PC-9 (cell line): Measurements from ENCODE around the gene FAM171A1.

ENCODE experiments used
- EZH2 ChIP-seq: fragments of 200-600 bp; sonication (generic); IDR thresholded peaks from 2 replicates; pipeline ENCODE4 v1.8.0; 2017; ENCODE audit warnings: antibody characterized with exemption, low read depth
- TF ChIP-seq, protein P1 (sequence below): fragments of 200-600 bp; sonication (generic); conservative IDR thresholded peaks from 2 replicates; pipeline ENCODE4 v1.6.1; 2017; ENCODE audit warnings: mixed run types, antibody characterized with exemption, mild to moderate bottlenecking, moderate library complexity

DNA sequence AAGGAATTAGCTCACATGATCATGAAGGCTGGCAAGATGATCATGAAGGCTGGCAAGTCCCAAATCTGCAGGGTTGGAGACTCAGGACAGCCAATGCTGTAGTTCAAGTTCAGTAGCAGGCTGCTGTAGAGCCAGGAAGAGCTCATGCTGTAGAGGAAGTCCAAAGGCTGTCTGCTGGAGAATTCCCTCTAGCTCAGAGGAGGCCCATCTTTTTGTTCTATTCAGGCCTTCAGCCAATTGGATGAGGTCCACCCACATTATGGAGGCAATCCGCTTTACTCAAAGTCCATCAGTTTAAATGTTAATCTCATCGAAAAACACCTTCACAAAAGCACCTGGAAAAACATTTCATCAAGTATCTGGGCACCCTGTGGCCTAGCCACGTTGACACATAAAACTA lies 24.8 kb upstream of the FAM171A1 start:
- TF ChIP-seq, protein P1, sequence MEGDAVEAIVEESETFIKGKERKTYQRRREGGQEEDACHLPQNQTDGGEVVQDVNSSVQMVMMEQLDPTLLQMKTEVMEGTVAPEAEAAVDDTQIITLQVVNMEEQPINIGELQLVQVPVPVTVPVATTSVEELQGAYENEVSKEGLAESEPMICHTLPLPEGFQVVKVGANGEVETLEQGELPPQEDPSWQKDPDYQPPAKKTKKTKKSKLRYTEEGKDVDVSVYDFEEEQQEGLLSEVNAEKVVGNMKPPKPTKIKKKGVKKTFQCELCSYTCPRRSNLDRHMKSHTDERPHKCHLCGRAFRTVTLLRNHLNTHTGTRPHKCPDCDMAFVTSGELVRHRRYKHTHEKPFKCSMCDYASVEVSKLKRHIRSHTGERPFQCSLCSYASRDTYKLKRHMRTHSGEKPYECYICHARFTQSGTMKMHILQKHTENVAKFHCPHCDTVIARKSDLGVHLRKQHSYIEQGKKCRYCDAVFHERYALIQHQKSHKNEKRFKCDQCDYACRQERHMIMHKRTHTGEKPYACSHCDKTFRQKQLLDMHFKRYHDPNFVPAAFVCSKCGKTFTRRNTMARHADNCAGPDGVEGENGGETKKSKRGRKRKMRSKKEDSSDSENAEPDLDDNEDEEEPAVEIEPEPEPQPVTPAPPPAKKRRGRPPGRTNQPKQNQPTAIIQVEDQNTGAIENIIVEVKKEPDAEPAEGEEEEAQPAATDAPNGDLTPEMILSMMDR = no peak
- TF ChIP-seq EZH2 = no peak
